GM13976 (cell line): ENCODE measurements around the gene TAP2.
"Not testable (repeated sequence)": the region's sequence is repeated elsewhere in the genome, so short reads cannot be mapped to it uniquely, and the experiment has no call there.

Experiments
- DNase-seq: peaks from one replicate; pipeline ENCODE4 v3.0.0; 2012; ENCODE audit warnings: low spot score
- CTCF ChIP-seq: IDR thresholded peaks from 2 replicates; pipeline ENCODE4 v1.5.1; 2012; ENCODE audit warnings: borderline replicate concordance, mild to moderate bottlenecking; ENCODE audit not compliant: insufficient read depth; ENCODE audit errors: extremely low read depth, missing control alignments, control extremely low read depth
- in situ Hi-C: fragments of 300-500 bp; cut with MboI; formaldehyde crosslinking; loops from one replicate; pipeline ENCODE4 v1.12.0; 2022; ENCODE audit warnings: low sequenced_read_pairs, mixed read lengths, inconsistent platforms; ENCODE audit not compliant: unreplicated experiment

Gene TAP2

GRCh38 chr6:32879691-32880090 lies 41.2 kb upstream of the TAP2 start:
- DNase-seq = no peak
- no peak for TF ChIP-seq CTCF
- in situ Hi-C loops = no loop called here

- no peak for DNase-seq
- TF ChIP-seq CTCF = no peak
- in situ Hi-C loops = no loop called here
These were observed 38.1 kb upstream of the TAP2 start for GRCh38 chr6:32876603-32877002.

GRCh38 chr6:32873947-32874346 lies 35.4 kb upstream of the TAP2 start:
- DNase-seq, in situ Hi-C loops: not testable (repeated sequence)

- TF ChIP-seq CTCF = peak; percentile 82
- DNase-seq = peak; percentile 46
- in situ Hi-C loops = no loop called here
These were observed 29.8 kb upstream of the TAP2 start for GRCh38 chr6:32868257-32868788.

GRCh38 chr6:32867554-32868256 lies 29.2 kb upstream of the TAP2 start:
- no peak for TF ChIP-seq CTCF

GRCh38 chr6:32867022-32867477 lies 28.5 kb upstream of the TAP2 start:
- in situ Hi-C loops = no loop called here
- no peak for TF ChIP-seq CTCF
- DNase-seq = no peak

More at GRCh38 chr6:32867554-32868256, 29.2 kb upstream of the TAP2 start:
- in situ Hi-C loops = no loop called here
- DNase-seq = no peak

GRCh38 chr6:32865724-32866443 lies 27.3 kb upstream of the TAP2 start:
- no peak for DNase-seq
- TF ChIP-seq CTCF = no peak
- in situ Hi-C loops = no loop called here
